K562 (cell line): ENCODE data around the gene ACTN1. TPM values are rescaled to one million over a fixed set of nuclear protein-coding genes. Genes with fewer than 3 reads are reported as not detected.

Source experiments
- ATAC-seq: fragments of 200-7000 bp; cut with Tn5 transposase; 3 replicates; pipeline ENCODE4 v1.9.1; 2020; ENCODE audit warnings: moderate library complexity
- BruUV-seq: library from RNA; stranded (reverse); fragments of 400-500 nt; replicated peaks from 2 replicates; lab custom pipeline; 2021; lab: Mats Ljungman, UMichigan
- CTCF ChIA-PET: fragments of 300-600 bp; formaldehyde crosslinking; extraction: SDS; loops from one replicate; lab custom pipeline; 2021; ENCODE audit warnings: low intra/inter-chr PET ratio; lab: Yijun Ruan, JAX
- POLR2A ChIA-PET: fragments of 300-600, 350-650 bp; sonication (Branson Sonifier 250); formaldehyde crosslinking; extraction: SDS; loops from one replicate; lab custom pipeline; 2021; ENCODE audit warnings: antibody characterized with exemption, inconsistent platforms; lab: Yijun Ruan, JAX
- DNase-seq, 4 experiments: peaks; one replicate each; pipeline versions ENCODE4 v3.0.0 to v3.0.0-alpha.2; 2011 to 2018; ENCODE audit warnings: low spot score in 3 of 4, mixed read lengths in 3 of 4; ENCODE audit errors: extremely low read depth in 1 of 4
- FAIRE-seq: peaks from 2 replicates; lab custom pipeline; 2011; peaks lifted over from hg19 to GRCh38; lab: Jason Lieb, UNC
- H2AFZ ChIP-seq: 2 replicates; pipeline ENCODE4 v1.6.0; 2011; ENCODE audit warnings: low read depth, low read length, control low read depth, inconsistent platforms
- H3K27ac ChIP-seq: fragments of 200-600 bp; 3 replicates; pipeline ENCODE4 v1.8.0; 2011; ENCODE audit warnings: low read depth, mild to moderate bottlenecking, control low read depth, inconsistent platforms, low read length, moderate library complexity, mixed read lengths; ENCODE audit errors: extremely low read depth
- H3K27me3 ChIP-seq, 2 experiments: fragments of 300-600 bp in 1 of 2; 2 replicates in 1 of 2; 3 replicates in 1 of 2; pipeline versions ENCODE4 v1.6.0 to v1.8.0; 2011; ENCODE audit warnings: inconsistent platforms in 2 of 2, low read length in 2 of 2, mild to moderate bottlenecking in 1 of 2, mixed read lengths in 1 of 2, moderate library complexity in 1 of 2; ENCODE audit not compliant: control insufficient read depth in 2 of 2, insufficient read depth in 2 of 2
- H3K36me3 ChIP-seq: fragments of 300-600 bp; 3 replicates; pipeline ENCODE4 v1.8.0; 2011; ENCODE audit warnings: mild to moderate bottlenecking, low read length, inconsistent platforms; ENCODE audit not compliant: control insufficient read depth, insufficient read depth
- H3K4me1 ChIP-seq, 2 experiments: fragments of 200-600 bp in 1 of 2; replicated peaks in 1 of 2; 2 replicates in 1 of 2; 3 replicates in 1 of 2; pipeline versions ENCODE4 v1.5.1 to v1.8.0; 2011; ENCODE audit warnings: inconsistent platforms in 2 of 2, low read length in 2 of 2, mild to moderate bottlenecking in 1 of 2, mixed read lengths in 1 of 2, moderate library complexity in 1 of 2; ENCODE audit not compliant: control insufficient read depth in 2 of 2, insufficient read depth in 2 of 2
- H3K4me2 ChIP-seq: 2 replicates; pipeline ENCODE4 v1.6.1; 2011; ENCODE audit warnings: low read length, control low read depth, inconsistent platforms, mixed read lengths; ENCODE audit not compliant: insufficient read depth
- H3K4me3 ChIP-seq: fragments of 200-600 bp; sonication (generic), shearing (Covaris generic); 2 replicates; pipeline ENCODE4 v1.5.1; 2016; ENCODE audit warnings: control low read depth, inconsistent platforms
- H3K79me2 ChIP-seq: fragments of 200-600 bp; 3 replicates; pipeline ENCODE4 v1.8.0; 2011; ENCODE audit warnings: low read length, inconsistent platforms; ENCODE audit not compliant: control insufficient read depth, insufficient read depth
- H3K9ac ChIP-seq, 2 experiments: 2 replicates each; pipeline versions ENCODE4 v1.6.0 to v1.6.1; 2011; ENCODE audit warnings: low read depth in 2 of 2, low read length in 2 of 2, control low read depth in 1 of 2, inconsistent platforms in 1 of 2, mild to moderate bottlenecking in 1 of 2, mixed read lengths in 1 of 2; ENCODE audit not compliant: insufficient read depth in 1 of 2
- H3K9me1 ChIP-seq: one replicate; pipeline ENCODE4 v1.6.0; 2011; ENCODE audit warnings: inconsistent platforms, mild to moderate bottlenecking, low read length, moderate library complexity; ENCODE audit not compliant: control insufficient read depth, insufficient read depth
- H3K9me3 ChIP-seq: replicated peaks from 2 replicates; pipeline ENCODE4 v1.5.1; 2011; ENCODE audit warnings: low read depth, low read length, inconsistent platforms; ENCODE audit not compliant: control insufficient read depth, insufficient read depth
- H4K20me1 ChIP-seq: replicated peaks from 2 replicates; pipeline ENCODE4 v1.6.1; 2011; ENCODE audit warnings: low read length, inconsistent platforms, mixed read lengths; ENCODE audit not compliant: control insufficient read depth, insufficient read depth
- SIX5 ChIP-seq, 2 experiments: IDR thresholded peaks; 2 replicates each; pipeline ENCODE4 v1.6.1; 2011; ENCODE audit warnings: low read length in 2 of 2, borderline replicate concordance in 1 of 2, low read depth in 1 of 2, mild to moderate bottlenecking in 1 of 2, moderate library complexity in 1 of 2; ENCODE audit not compliant: insufficient read depth in 1 of 2
- ZNF143 ChIP-seq: sonication (generic); formaldehyde crosslinking; IDR thresholded peaks from 2 replicates; pipeline ENCODE4 v1.9.0; 2022; ENCODE audit warnings: mild to moderate bottlenecking, missing genetic modification reagents
- WGBS: fragments of 100-300 bp; shearing (Covaris generic); methylation state at CpG from one replicate; pipeline ENCODE4 v1.1.6; 2016; ENCODE audit warnings: low coverage, mixed read lengths; ENCODE audit not compliant: insufficient coverage; ENCODE audit errors: missing lambda C conversion rate; 5-methylcytosine and 5-hydroxymethylcytosine counted together
- in situ Hi-C: fragments of 300-500 bp; cut with MboI; formaldehyde crosslinking; loops from 4 replicates; pipeline ENCODE4 v1.15.0; 2018; ENCODE audit warnings: inconsistent platforms, mixed read lengths
- intact Hi-C: fragments of 100-400 bp; cut with micrococcal nuclease; formaldehyde crosslinking; loops from 2 replicates; pipeline ENCODE4 v1.14.2; 2022
- polyA plus RNA-seq, 8 experiments: library from polyadenylated mRNA; depleted of rRNA in 4 of 8; stranded (reverse) in 5 of 8; unstranded in 3 of 8; fragments of >200 nt; fragmentation: Nextera tagmentation in 2 of 8; fragmentation: Illumina TruSeq in 1 of 8; extraction: Ambion mirVana in 2 of 8; extraction: Trizol in 1 of 8; gene quantifications; 2 replicates each; pipeline versions ENCODE4 v1.2.1 to v1.2.3, GENCODE V29; 2011 to 2014; ENCODE audit warnings: inconsistent platforms in 1 of 8, missing spikeins in 1 of 8
- total RNA-seq, 7 experiments: library from RNA; depleted of rRNA in 6 of 7; stranded (reverse); fragments of >200 nt in 6 of 7; fragmentation: Illumina TruSeq in 2 of 7; extraction: Trizol in 2 of 7; gene quantifications; 2 replicates each; pipeline versions ENCODE4 v1.2.1 to v1.2.3, GENCODE V29; 2011 to 2021; ENCODE audit warnings: low replicate concordance in 1 of 7
- TF ChIP-seq, protein P1 (sequence below), 2 experiments: fragments of 450-650 bp; formaldehyde crosslinking in 1 of 2; IDR thresholded peaks; 2 replicates each; pipeline versions ENCODE4 v1.4.0 to v1.6.1; 2014 to 2020; ENCODE audit warnings: mild to moderate bottlenecking in 2 of 2, borderline replicate concordance in 1 of 2, low read depth in 1 of 2

The ACTN1 gene
- total and polyA plus RNA-seq, 9 of the 15 experiments (the other 6 are each of a cell fraction or from before 2014, with no cell fraction given): 2.2 to 67.7 (median 34.5) TPM

- H3K9me3 ChIP-seq: no peaks in the 10 kb centered on the region
- H3K27me3 ChIP-seq: no peaks in the 10 kb centered on the region
- intact Hi-C loops (no loop called here), in situ Hi-C loops (no loop called here)
- no peak overlapping the region for H3K27ac ChIP-seq
- H4K20me1 ChIP-seq: no peaks in the 10 kb centered on the region
- no peak overlapping the region for H3K4me3 ChIP-seq
- DNase-seq: no peak
- no peak overlapping the region for H3K9ac ChIP-seq
- TF ChIP-seq SIX5 (IDR thresholded peaks at IDR 0.05; ENCODE audit: borderline replicate concordance in 1 of 2, insufficient read depth in 1 of 2, low read depth in 1 of 2, low read length in 2 of 2) (no peak), ZNF143 (no peak)
- TF ChIP-seq, protein P1, sequence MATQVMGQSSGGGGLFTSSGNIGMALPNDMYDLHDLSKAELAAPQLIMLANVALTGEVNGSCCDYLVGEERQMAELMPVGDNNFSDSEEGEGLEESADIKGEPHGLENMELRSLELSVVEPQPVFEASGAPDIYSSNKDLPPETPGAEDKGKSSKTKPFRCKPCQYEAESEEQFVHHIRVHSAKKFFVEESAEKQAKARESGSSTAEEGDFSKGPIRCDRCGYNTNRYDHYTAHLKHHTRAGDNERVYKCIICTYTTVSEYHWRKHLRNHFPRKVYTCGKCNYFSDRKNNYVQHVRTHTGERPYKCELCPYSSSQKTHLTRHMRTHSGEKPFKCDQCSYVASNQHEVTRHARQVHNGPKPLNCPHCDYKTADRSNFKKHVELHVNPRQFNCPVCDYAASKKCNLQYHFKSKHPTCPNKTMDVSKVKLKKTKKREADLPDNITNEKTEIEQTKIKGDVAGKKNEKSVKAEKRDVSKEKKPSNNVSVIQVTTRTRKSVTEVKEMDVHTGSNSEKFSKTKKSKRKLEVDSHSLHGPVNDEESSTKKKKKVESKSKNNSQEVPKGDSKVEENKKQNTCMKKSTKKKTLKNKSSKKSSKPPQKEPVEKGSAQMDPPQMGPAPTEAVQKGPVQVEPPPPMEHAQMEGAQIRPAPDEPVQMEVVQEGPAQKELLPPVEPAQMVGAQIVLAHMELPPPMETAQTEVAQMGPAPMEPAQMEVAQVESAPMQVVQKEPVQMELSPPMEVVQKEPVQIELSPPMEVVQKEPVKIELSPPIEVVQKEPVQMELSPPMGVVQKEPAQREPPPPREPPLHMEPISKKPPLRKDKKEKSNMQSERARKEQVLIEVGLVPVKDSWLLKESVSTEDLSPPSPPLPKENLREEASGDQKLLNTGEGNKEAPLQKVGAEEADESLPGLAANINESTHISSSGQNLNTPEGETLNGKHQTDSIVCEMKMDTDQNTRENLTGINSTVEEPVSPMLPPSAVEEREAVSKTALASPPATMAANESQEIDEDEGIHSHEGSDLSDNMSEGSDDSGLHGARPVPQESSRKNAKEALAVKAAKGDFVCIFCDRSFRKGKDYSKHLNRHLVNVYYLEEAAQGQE (IDR thresholded peaks at IDR 0.05; ENCODE audit: borderline replicate concordance): no peak
- TF ChIP-seq, protein P1 (CRISPR knock-in tag; IDR thresholded peaks at IDR 0.05; ENCODE audit: low read depth): no peak
- 86% methylated on average over 4 of the region's 6 CpGs for WGBS
- POLR2A ChIA-PET: no interaction called here
- H3K36me3 ChIP-seq: peaks cover 60% of the 10 kb centered on the region; the same call in 2 of the 3 replicates
- no peak overlapping the region for H2AFZ ChIP-seq
- no peak for FAIRE-seq
- no peaks in the 10 kb centered on the region for H3K4me1 ChIP-seq
- H3K79me2 ChIP-seq: no peaks in the 10 kb centered on the region
- no TSS peak for BruUV-seq
- CTCF ChIA-PET: no interaction called here
- no peaks in the 10 kb centered on the region for H3K9me1 ChIP-seq
- no peak overlapping the region for H3K4me2 ChIP-seq
- ATAC-seq: no peak
Observed at GRCh38 chr14:68876976-68877375, 102.1 kb downstream of the ACTN1 start.
